NCI-H2081 treated with DMSO at 0.1 percent for 48 hours (cell line): ENCODE results near the gene MID1.

Experiments used
- DNase-seq: peaks from one replicate; lab custom pipeline; 2025; lab: John Stamatoyannopoulos, UW

The MID1 gene

GRCh38 chrX:10576777-10577447 is 43.5 kb downstream of the MID1 start:
- DNase-seq, result no peak

- DNase-seq, result no peak
Measured at GRCh38 chrX:10576186-10576585, 44.2 kb downstream of the MID1 start.

- DNase-seq, result no peak
Measured at GRCh38 chrX:10574663-10575062, 45.7 kb downstream of the MID1 start.

GRCh38 chrX:10571260-10571659 is 49.1 kb downstream of the MID1 start:
- no peak for DNase-seq

- DNase-seq, result no peak
Measured at GRCh38 chrX:10570601-10571000, 49.8 kb downstream of the MID1 start.

GRCh38 chrX:10569946-10570345 is 50.4 kb downstream of the MID1 start:
- no peak for DNase-seq

- DNase-seq, result no peak
Measured at GRCh38 chrX:10568428-10568827, 52.0 kb downstream of the MID1 start.

GRCh38 chrX:10567136-10567535 is 53.2 kb downstream of the MID1 start:
- DNase-seq, result no peak

GRCh38 chrX:10566716-10567097 is 53.7 kb downstream of the MID1 start:
- no peak for DNase-seq

- no peak for DNase-seq
Measured at GRCh38 chrX:10564484-10564883, 55.9 kb downstream of the MID1 start.

- no peak for DNase-seq
Measured at GRCh38 chrX:10557166-10557565, 63.2 kb downstream of the MID1 start.

GRCh38 chrX:10556405-10556804 is 64.0 kb downstream of the MID1 start:
- no peak for DNase-seq

- DNase-seq, result no peak
Measured at GRCh38 chrX:10555846-10556245, 64.5 kb downstream of the MID1 start.

GRCh38 chrX:10554612-10555270 is 65.6 kb downstream of the MID1 start:
- DNase-seq, result no peak

GRCh38 chrX:10549280-10549679 is 71.1 kb downstream of the MID1 start:
- no peak for DNase-seq

GRCh38 chrX:10548688-10549087 is 71.7 kb downstream of the MID1 start:
- DNase-seq, result no peak

- no peak for DNase-seq
Measured at GRCh38 chrX:10545882-10546281, 74.5 kb downstream of the MID1 start.

GRCh38 chrX:10542586-10542985 is 77.8 kb downstream of the MID1 start:
- no peak for DNase-seq

- DNase-seq, result no peak
Measured at GRCh38 chrX:10538831-10539230, 81.6 kb downstream of the MID1 start.

- DNase-seq, result no peak
Measured at GRCh38 chrX:10537308-10537707, 83.1 kb downstream of the MID1 start.

- no peak for DNase-seq
Measured at GRCh38 chrX:10536744-10537143, 83.6 kb downstream of the MID1 start.

GRCh38 chrX:10534611-10535010 is 85.8 kb downstream of the MID1 start:
- no peak for DNase-seq

GRCh38 chrX:10533696-10534365 is 86.6 kb downstream of the MID1 start:
- DNase-seq, result no peak
